Erythroblast (primary cell): ENCODE results near the gene SOD3.

Experiments used
- DNase-seq, 2 experiments: peaks; one replicate each; lab custom pipeline; 2025; lab: John Stamatoyannopoulos, UW
- GATA1 ChIP-seq: IDR thresholded peaks from 2 replicates; pipeline ENCODE4 v1.6.1; 2011; ENCODE audit warnings: low read depth, mild to moderate bottlenecking, control low read depth, low read length, moderate library complexity
- POLR2A ChIP-seq: IDR thresholded peaks from 2 replicates; pipeline ENCODE4 v1.6.1; 2011; ENCODE audit warnings: mild to moderate bottlenecking, low read length

Gene SOD3

DNA sequence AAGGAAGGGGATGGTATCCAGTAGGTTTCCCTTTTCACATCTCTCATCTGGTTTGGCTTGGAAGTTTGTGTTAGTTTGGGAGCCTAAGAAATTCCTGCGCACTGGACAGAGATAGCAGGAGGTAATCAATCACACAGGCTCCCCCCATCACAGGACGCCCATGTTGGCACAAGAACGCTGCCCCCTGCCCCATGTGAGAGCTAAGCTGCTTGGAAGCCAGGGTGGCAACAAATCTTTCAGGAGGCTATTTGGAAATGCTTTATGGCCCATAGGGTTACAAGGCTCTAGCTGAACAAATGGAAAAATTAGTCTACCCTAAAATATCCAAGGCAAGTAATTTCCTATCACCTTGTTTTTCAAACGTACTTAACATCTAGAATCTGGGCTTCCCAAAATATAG is 54.0 kb downstream of the SOD3 start:
- no peak for DNase-seq
- no peak for TF ChIP-seq GATA1
- no peak for TF ChIP-seq POLR2A

DNA sequence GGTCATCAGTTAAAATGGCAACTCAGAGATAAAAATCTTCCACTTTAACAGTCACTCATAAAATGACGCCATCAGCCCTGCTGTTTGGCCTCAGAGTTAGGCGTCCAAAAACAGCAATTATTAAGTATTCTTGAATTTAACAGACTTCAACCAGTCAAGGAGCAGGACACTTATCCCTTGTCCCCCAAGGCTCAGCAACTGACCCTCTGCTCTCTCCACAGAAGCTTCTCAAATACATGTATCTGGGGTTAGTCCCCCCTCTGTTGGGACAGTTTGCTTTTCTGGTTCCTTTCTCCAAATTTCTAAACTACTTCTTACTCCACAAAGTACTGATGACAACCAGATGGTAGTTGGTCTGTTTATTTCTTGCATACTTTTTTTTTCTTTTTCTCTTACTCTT is 54.4 kb downstream of the SOD3 start:
- no peak for TF ChIP-seq GATA1
- TF ChIP-seq POLR2A = no peak
- DNase-seq = no peak
